ENCODE data around the gene RPL36A. TPM values are rescaled to one million over a fixed set of nuclear protein-coding genes. Genes with fewer than 3 reads are reported as not detected.

Gene RPL36A
- total and polyA plus RNA-seq, 4 donors = 123 to 519 (median 379) TPM

- TF ChIP-seq SP1 (IDR thresholded peaks at IDR 0.05) (no peak), EGR1 (IDR thresholded peaks at IDR 0.05; ENCODE audit: low read depth in 2 of 2) (no peak), FOXA2 (IDR thresholded peaks at IDR 0.05) (no peak), HNF4A (conservative IDR thresholded peaks at IDR 0.05) (no peak), TAF1 (conservative IDR thresholded peaks at IDR 0.05) (no peak)
Measured at GRCh38 chrX:101385795-101386541, 4.8 kb upstream of the RPL36A start, which contains the start of gene BTK (continued).

GRCh38 chrX:101386542-101386885 is 4.3 kb upstream of the RPL36A start:
- no peak overlapping the region for H3K4me3 ChIP-seq (ENCODE audit: low read depth in 1 of 3, low read length in 3 of 3)
- no peaks in the 10 kb centered on the region for H3K36me3 ChIP-seq (ENCODE audit: control insufficient read depth in 4 of 4, insufficient read depth in 3 of 4, low read depth in 1 of 4, low read length in 3 of 4)
- H3K27ac ChIP-seq (ENCODE audit: low read depth in 1 of 2, low read length in 2 of 2) = peak overlapping the region in 1 of 2 donors; percentile 9
- WGBS = 77% methylated on average over 6 of the region's 6 CpGs
- TF ChIP-seq CTCF (IDR thresholded peaks at IDR 0.05; ENCODE audit: low read depth, low read length, missing input control) = no peak
- no peak for TF ChIP-seq ATF3 (IDR thresholded peaks at IDR 0.05)
- TF ChIP-seq GABPA (IDR thresholded peaks at IDR 0.05 in 1 of 2, conservative IDR thresholded peaks at IDR 0.05 in 1 of 2) = no peak
- TF ChIP-seq YY1 (IDR thresholded peaks at IDR 0.05) = no peak
- no peak for TF ChIP-seq HNF4A (conservative IDR thresholded peaks at IDR 0.05)
- no peak for TF ChIP-seq EGR1 (IDR thresholded peaks at IDR 0.05; ENCODE audit: low read depth in 2 of 2)
- TF ChIP-seq FOXA1 (IDR thresholded peaks at IDR 0.05) = no peak
- TF ChIP-seq JUND (IDR thresholded peaks at IDR 0.05) = no peak
- TF ChIP-seq RXRA (IDR thresholded peaks at IDR 0.05) = no peak
- TF ChIP-seq RAD21 (IDR thresholded peaks at IDR 0.05) = no peak
- TF ChIP-seq TAF1 (conservative IDR thresholded peaks at IDR 0.05) = no peak
- no peak for TF ChIP-seq SP1 (IDR thresholded peaks at IDR 0.05)
- no peak for TF ChIP-seq FOXA2 (IDR thresholded peaks at IDR 0.05)
- TF ChIP-seq MAX (IDR thresholded peaks at IDR 0.05) = no peak
- no peak for TF ChIP-seq ZBTB33 (IDR thresholded peaks at IDR 0.05)
- H3K27me3 ChIP-seq (ENCODE audit: control insufficient read depth in 4 of 4, insufficient read depth in 4 of 4, low read length in 3 of 4) = no peaks in the 10 kb centered on the region
- no peak overlapping the region for H3K9ac ChIP-seq (ENCODE audit: low read depth in 1 of 2, low read length in 2 of 2)
- DNase-seq (ENCODE audit: low spot score) = no peak
- no peaks in the 10 kb centered on the region for H3K4me1 ChIP-seq (ENCODE audit: control insufficient read depth in 4 of 4, insufficient read depth in 4 of 4, low read length in 3 of 4)
- H3K9me3 ChIP-seq (ENCODE audit: control insufficient read depth in 4 of 4, low read length in 3 of 4) = no peaks in the 10 kb centered on the region

- no peaks in the 10 kb centered on the region for H3K9me3 ChIP-seq (ENCODE audit: control insufficient read depth in 4 of 4, low read length in 3 of 4)
- no peak overlapping the region for H3K27ac ChIP-seq (ENCODE audit: low read depth in 1 of 2, low read length in 2 of 2)
- no peak overlapping the region for H3K9ac ChIP-seq (ENCODE audit: low read depth in 1 of 2, low read length in 2 of 2)
- peaks cover 0 to 6% (median 1%) of the 10 kb centered on the region in 4 donors for H3K36me3 ChIP-seq (ENCODE audit: control insufficient read depth in 4 of 4, insufficient read depth in 3 of 4, low read depth in 1 of 4, low read length in 3 of 4)
- peaks cover 0 to 5% (median 2%) of the 10 kb centered on the region in 4 donors for H3K4me1 ChIP-seq (ENCODE audit: control insufficient read depth in 4 of 4, insufficient read depth in 4 of 4, low read length in 3 of 4)
- no peak overlapping the region for H3K4me3 ChIP-seq (ENCODE audit: low read depth in 1 of 3, low read length in 3 of 3)
- no peak for DNase-seq (ENCODE audit: low spot score)
- H3K27me3 ChIP-seq (ENCODE audit: control insufficient read depth in 4 of 4, insufficient read depth in 4 of 4, low read length in 3 of 4) = no peaks in the 10 kb centered on the region
- no peak for TF ChIP-seq NR2F2 (IDR thresholded peaks at IDR 0.05)
- 93% methylated on average over 3 of the region's 3 CpGs for WGBS
Measured at GRCh38 chrX:101388604-101389003, 2.2 kb upstream of the RPL36A start.

Measured in liver (tissue), 9 donors.